ENCODE results near the gene AGBL4.

Gene AGBL4

DNA sequence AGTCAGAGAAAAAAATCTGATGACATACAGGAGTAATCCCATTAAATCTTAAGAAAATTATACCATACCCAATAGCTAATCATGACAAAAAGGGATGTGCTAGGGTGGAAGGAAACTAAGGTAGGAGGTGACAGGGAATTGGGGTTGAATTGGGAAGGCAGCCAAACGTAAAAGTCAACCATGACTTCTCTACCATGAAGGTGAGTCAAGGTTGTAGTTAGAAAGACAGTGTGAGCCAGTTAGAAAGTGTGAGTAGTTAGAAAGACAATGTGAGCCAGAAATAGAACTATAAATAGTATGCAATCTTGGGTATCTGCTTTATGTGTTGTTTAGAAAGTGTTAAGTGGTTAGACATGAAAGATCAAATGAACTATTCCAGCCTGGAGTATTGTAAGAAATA lies 556.8 kb downstream of the AGBL4 start:
- Histone ChIP-seq H3K27me3 (ENCODE audit: control insufficient read depth in 5 of 5, insufficient read depth in 4 of 5, low read length in 5 of 5) (no peaks in the 10 kb centered on the region), H3K36me3 (ENCODE audit: control insufficient read depth in 5 of 5, insufficient read depth in 5 of 5, low read length in 5 of 5) (no peaks in the 10 kb centered on the region), H3K9me3 (ENCODE audit: control insufficient read depth in 5 of 5, low read length in 5 of 5) (no peaks in the 10 kb centered on the region), H3K4me1 (ENCODE audit: control insufficient read depth in 5 of 5, insufficient read depth in 5 of 5, low read length in 5 of 5) (no peaks in the 10 kb centered on the region), H3K27ac (ENCODE audit: low read depth, low read length) (no peak overlapping the region), H3K4me3 (ENCODE audit: low read depth in 1 of 5, low read length in 5 of 5) (no peak overlapping the region), H3K9ac (ENCODE audit: low read length in 5 of 5) (no peak overlapping the region)

GRCh38 chr1:49465486-49466185 lies 558.1 kb downstream of the AGBL4 start:
- Histone ChIP-seq H3K9me3 (ENCODE audit: control insufficient read depth in 5 of 5, low read length in 5 of 5) (no peaks in the 10 kb centered on the region), H3K4me3 (ENCODE audit: low read depth in 1 of 5, low read length in 5 of 5) (no peak overlapping the region), H3K9ac (ENCODE audit: low read length in 5 of 5) (no peak overlapping the region), H3K27ac (ENCODE audit: low read depth, low read length) (no peak overlapping the region), H3K36me3 (ENCODE audit: control insufficient read depth in 5 of 5, insufficient read depth in 5 of 5, low read length in 5 of 5) (no peaks in the 10 kb centered on the region), H3K27me3 (ENCODE audit: control insufficient read depth in 5 of 5, insufficient read depth in 4 of 5, low read length in 5 of 5) (no peaks in the 10 kb centered on the region), H3K4me1 (ENCODE audit: control insufficient read depth in 5 of 5, insufficient read depth in 5 of 5, low read length in 5 of 5) (no peaks in the 10 kb centered on the region)

DNA sequence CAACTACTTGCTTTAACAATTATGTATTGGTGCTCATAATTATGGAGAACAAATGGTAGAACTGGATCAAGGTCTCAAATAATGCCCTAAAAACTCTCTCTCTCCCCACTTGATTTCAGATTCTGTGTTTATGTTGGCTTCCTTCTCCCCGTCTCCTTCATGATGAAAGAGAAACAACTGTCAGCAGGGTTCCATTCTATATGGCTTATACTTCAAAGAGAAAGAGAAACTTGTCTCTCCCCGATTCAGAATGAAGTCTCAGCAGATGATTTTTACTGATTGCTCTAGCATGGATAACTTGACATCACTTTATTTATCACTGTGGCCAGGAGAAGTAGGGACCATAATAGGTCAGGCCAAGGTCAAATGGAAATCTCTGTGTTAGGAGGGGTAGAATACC lies 575.6 kb downstream of the AGBL4 start:
- Histone ChIP-seq H3K36me3 (ENCODE audit: control insufficient read depth in 5 of 5, insufficient read depth in 5 of 5, low read length in 5 of 5) (no peaks in the 10 kb centered on the region), H3K4me1 (ENCODE audit: control insufficient read depth in 5 of 5, insufficient read depth in 5 of 5, low read length in 5 of 5) (no peaks in the 10 kb centered on the region), H3K9me3 (ENCODE audit: control insufficient read depth in 5 of 5, low read length in 5 of 5) (peaks cover 0 to 6% (median 2%) of the 10 kb centered on the region in 5 donors), H3K4me3 (ENCODE audit: low read depth in 1 of 5, low read length in 5 of 5) (no peak overlapping the region), H3K27me3 (ENCODE audit: control insufficient read depth in 5 of 5, insufficient read depth in 4 of 5, low read length in 5 of 5) (no peaks in the 10 kb centered on the region), H3K27ac (ENCODE audit: low read depth, low read length) (no peak overlapping the region), H3K9ac (ENCODE audit: low read length in 5 of 5) (no peak overlapping the region)

GRCh38 chr1:49436865-49437264 lies 586.9 kb downstream of the AGBL4 start:
- Histone ChIP-seq H3K9ac (ENCODE audit: low read length in 5 of 5) (no peak overlapping the region), H3K27me3 (ENCODE audit: control insufficient read depth in 5 of 5, insufficient read depth in 4 of 5, low read length in 5 of 5) (no peaks in the 10 kb centered on the region), H3K4me3 (ENCODE audit: low read depth in 1 of 5, low read length in 5 of 5) (no peak overlapping the region), H3K27ac (ENCODE audit: low read depth, low read length) (no peak overlapping the region), H3K36me3 (ENCODE audit: control insufficient read depth in 5 of 5, insufficient read depth in 5 of 5, low read length in 5 of 5) (no peaks in the 10 kb centered on the region), H3K4me1 (ENCODE audit: control insufficient read depth in 5 of 5, insufficient read depth in 5 of 5, low read length in 5 of 5) (no peaks in the 10 kb centered on the region), H3K9me3 (ENCODE audit: control insufficient read depth in 5 of 5, low read length in 5 of 5) (peaks cover 0 to 31% (median 26%) of the 10 kb centered on the region in 5 donors)

- no peak overlapping the region for H3K9ac ChIP-seq (ENCODE audit: low read length in 5 of 5)
- H3K9me3 ChIP-seq (ENCODE audit: control insufficient read depth in 5 of 5, low read length in 5 of 5) = peaks cover 0 to 17% (median 13%) of the 10 kb centered on the region in 5 donors
- no peak overlapping the region for H3K27ac ChIP-seq (ENCODE audit: low read depth, low read length)
- no peaks in the 10 kb centered on the region for H3K36me3 ChIP-seq (ENCODE audit: control insufficient read depth in 5 of 5, insufficient read depth in 5 of 5, low read length in 5 of 5)
- no peak overlapping the region for H3K4me3 ChIP-seq (ENCODE audit: low read depth in 1 of 5, low read length in 5 of 5)
- no peaks in the 10 kb centered on the region for H3K4me1 ChIP-seq (ENCODE audit: control insufficient read depth in 5 of 5, insufficient read depth in 5 of 5, low read length in 5 of 5)
- H3K27me3 ChIP-seq (ENCODE audit: control insufficient read depth in 5 of 5, insufficient read depth in 4 of 5, low read length in 5 of 5) = no peaks in the 10 kb centered on the region
Measured at GRCh38 chr1:49435291-49435690, 588.5 kb downstream of the AGBL4 start.

DNA sequence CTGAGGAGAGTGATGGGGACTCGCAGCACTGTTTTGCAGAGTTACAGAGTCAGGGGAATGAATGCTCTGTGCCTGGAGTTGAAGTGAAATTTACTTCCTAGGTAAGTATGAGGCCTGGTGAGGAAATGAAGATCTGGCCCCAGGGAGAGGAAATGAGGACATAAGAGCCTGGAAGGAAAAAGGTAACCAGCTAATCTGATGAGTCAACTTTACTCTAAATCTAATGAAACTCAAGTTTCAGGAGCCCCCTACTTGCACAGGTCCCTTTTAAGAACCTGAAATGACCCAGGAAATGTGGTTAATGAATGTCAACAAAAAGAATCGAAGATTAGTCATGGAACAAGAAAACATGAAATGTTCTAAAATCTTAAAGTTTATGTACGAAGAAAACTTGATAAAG lies 599.0 kb downstream of the AGBL4 start:
- Histone ChIP-seq H3K27ac (ENCODE audit: low read depth, low read length) (no peak overlapping the region), H3K9me3 (ENCODE audit: control insufficient read depth in 5 of 5, low read length in 5 of 5) (no peaks in the 10 kb centered on the region), H3K27me3 (ENCODE audit: control insufficient read depth in 5 of 5, insufficient read depth in 4 of 5, low read length in 5 of 5) (no peaks in the 10 kb centered on the region), H3K36me3 (ENCODE audit: control insufficient read depth in 5 of 5, insufficient read depth in 5 of 5, low read length in 5 of 5) (no peaks in the 10 kb centered on the region), H3K4me3 (ENCODE audit: low read depth in 1 of 5, low read length in 5 of 5) (no peak overlapping the region), H3K9ac (ENCODE audit: low read length in 5 of 5) (no peak overlapping the region), H3K4me1 (ENCODE audit: control insufficient read depth in 5 of 5, insufficient read depth in 5 of 5, low read length in 5 of 5) (no peaks in the 10 kb centered on the region)

GRCh38 chr1:49416758-49417157 lies 607.0 kb downstream of the AGBL4 start:
- no peaks in the 10 kb centered on the region for H3K27me3 ChIP-seq (ENCODE audit: control insufficient read depth in 5 of 5, insufficient read depth in 4 of 5, low read length in 5 of 5)
- no peaks in the 10 kb centered on the region for H3K36me3 ChIP-seq (ENCODE audit: control insufficient read depth in 5 of 5, insufficient read depth in 5 of 5, low read length in 5 of 5)
- no peak overlapping the region for H3K4me3 ChIP-seq (ENCODE audit: low read depth in 1 of 5, low read length in 5 of 5)
- no peaks in the 10 kb centered on the region for H3K4me1 ChIP-seq (ENCODE audit: control insufficient read depth in 5 of 5, insufficient read depth in 5 of 5, low read length in 5 of 5)
- no peak overlapping the region for H3K9ac ChIP-seq (ENCODE audit: low read length in 5 of 5)
- no peak overlapping the region for H3K27ac ChIP-seq (ENCODE audit: low read depth, low read length)
- no peaks in the 10 kb centered on the region for H3K9me3 ChIP-seq (ENCODE audit: control insufficient read depth in 5 of 5, low read length in 5 of 5)

GRCh38 chr1:49408346-49408745 lies 615.4 kb downstream of the AGBL4 start:
- Histone ChIP-seq H3K4me3 (ENCODE audit: low read depth in 1 of 5, low read length in 5 of 5) (no peak overlapping the region), H3K36me3 (ENCODE audit: control insufficient read depth in 5 of 5, insufficient read depth in 5 of 5, low read length in 5 of 5) (no peaks in the 10 kb centered on the region), H3K27ac (ENCODE audit: low read depth, low read length) (no peak overlapping the region), H3K9ac (ENCODE audit: low read length in 5 of 5) (no peak overlapping the region), H3K9me3 (ENCODE audit: control insufficient read depth in 5 of 5, low read length in 5 of 5) (no peaks in the 10 kb centered on the region), H3K27me3 (ENCODE audit: control insufficient read depth in 5 of 5, insufficient read depth in 4 of 5, low read length in 5 of 5) (no peaks in the 10 kb centered on the region), H3K4me1 (ENCODE audit: control insufficient read depth in 5 of 5, insufficient read depth in 5 of 5, low read length in 5 of 5) (no peaks in the 10 kb centered on the region)

GRCh38 chr1:49397086-49397485 lies 626.7 kb downstream of the AGBL4 start:
- H3K9me3 ChIP-seq (ENCODE audit: control insufficient read depth in 5 of 5, low read length in 5 of 5) = no peaks in the 10 kb centered on the region
- no peaks in the 10 kb centered on the region for H3K4me1 ChIP-seq (ENCODE audit: control insufficient read depth in 5 of 5, insufficient read depth in 5 of 5, low read length in 5 of 5)
- H3K27me3 ChIP-seq (ENCODE audit: control insufficient read depth in 5 of 5, insufficient read depth in 4 of 5, low read length in 5 of 5) = no peaks in the 10 kb centered on the region
- no peak overlapping the region for H3K27ac ChIP-seq (ENCODE audit: low read depth, low read length)
- no peaks in the 10 kb centered on the region for H3K36me3 ChIP-seq (ENCODE audit: control insufficient read depth in 5 of 5, insufficient read depth in 5 of 5, low read length in 5 of 5)
- H3K9ac ChIP-seq (ENCODE audit: low read length in 5 of 5) = no peak overlapping the region
- no peak overlapping the region for H3K4me3 ChIP-seq (ENCODE audit: low read depth in 1 of 5, low read length in 5 of 5)

DNA sequence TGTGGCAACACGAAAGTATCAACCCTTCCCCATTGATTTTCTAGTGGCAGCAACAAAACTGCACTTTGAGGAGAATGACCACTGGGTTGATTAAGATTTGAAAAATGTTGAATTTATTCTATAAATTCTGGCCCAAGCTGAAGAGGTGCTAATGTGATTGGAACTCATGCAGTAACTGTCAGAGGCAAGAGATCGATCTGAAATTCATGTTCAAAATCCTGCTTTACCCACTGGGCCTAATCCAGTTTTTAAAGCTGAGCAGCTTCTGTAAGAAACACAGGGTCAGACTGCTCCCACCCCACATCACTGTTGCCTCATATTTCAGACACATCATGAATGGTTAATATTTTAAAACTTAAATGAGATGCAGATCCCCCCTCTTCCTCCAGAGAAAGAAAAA lies 629.6 kb downstream of the AGBL4 start:
- Histone ChIP-seq H3K27ac (ENCODE audit: low read depth, low read length) (no peak overlapping the region), H3K36me3 (ENCODE audit: control insufficient read depth in 5 of 5, insufficient read depth in 5 of 5, low read length in 5 of 5) (no peaks in the 10 kb centered on the region), H3K4me1 (ENCODE audit: control insufficient read depth in 5 of 5, insufficient read depth in 5 of 5, low read length in 5 of 5) (no peaks in the 10 kb centered on the region), H3K9ac (ENCODE audit: low read length in 5 of 5) (no peak overlapping the region), H3K27me3 (ENCODE audit: control insufficient read depth in 5 of 5, insufficient read depth in 4 of 5, low read length in 5 of 5) (no peaks in the 10 kb centered on the region), H3K9me3 (ENCODE audit: control insufficient read depth in 5 of 5, low read length in 5 of 5) (no peaks in the 10 kb centered on the region), H3K4me3 (ENCODE audit: low read depth in 1 of 5, low read length in 5 of 5) (no peak overlapping the region)
